ENCODE results near the gene ARHGEF7. TPM values are rescaled to one million over a fixed set of nuclear protein-coding genes. Genes with fewer than 3 reads are reported as not detected.

ARHGEF7 gene
- polyA plus RNA-seq, 4 donors = 57.2 to 93.8 (median 69.8) TPM

DNA sequence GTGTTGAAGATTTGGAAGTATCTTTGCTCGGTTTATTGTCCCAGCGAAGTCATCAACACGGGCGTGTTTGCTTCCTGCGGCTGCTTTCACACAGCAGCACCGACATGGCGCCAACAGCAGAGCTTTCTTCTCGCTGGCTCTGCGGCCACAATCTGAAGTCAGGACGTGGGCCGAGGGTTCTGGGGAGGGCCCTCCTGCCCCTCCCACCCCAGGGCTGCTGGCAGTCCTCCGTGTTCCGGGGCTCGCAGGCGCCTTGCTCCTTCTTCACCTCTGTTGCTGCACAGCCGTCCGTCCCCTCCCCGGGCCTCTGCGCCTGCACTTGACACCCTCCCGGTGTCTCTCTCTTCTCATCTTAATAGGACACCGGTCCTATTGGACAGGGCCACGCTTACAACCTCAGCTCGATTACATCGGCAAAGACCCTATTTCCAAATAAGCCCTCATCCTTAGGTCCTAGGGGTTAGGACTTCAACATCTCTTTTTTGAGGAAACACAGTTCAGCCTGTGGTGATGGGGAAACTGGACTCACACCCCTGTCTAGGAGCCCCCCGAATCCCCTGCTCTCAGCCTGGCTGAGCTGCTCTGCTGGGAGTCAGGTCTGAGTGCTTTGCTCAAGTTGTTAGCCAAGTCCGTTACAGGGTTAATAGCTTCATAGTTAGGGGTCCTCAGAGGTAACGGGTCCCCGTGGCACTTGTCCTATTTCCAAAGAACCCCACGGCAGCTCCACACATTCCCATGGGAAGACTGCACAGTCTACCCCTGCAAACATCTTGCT is 202.6 kb downstream of the ARHGEF7 start:
- no peak for DNase-seq (ENCODE audit: low read depth in 4 of 4, low spot score in 2 of 4)

DNA sequence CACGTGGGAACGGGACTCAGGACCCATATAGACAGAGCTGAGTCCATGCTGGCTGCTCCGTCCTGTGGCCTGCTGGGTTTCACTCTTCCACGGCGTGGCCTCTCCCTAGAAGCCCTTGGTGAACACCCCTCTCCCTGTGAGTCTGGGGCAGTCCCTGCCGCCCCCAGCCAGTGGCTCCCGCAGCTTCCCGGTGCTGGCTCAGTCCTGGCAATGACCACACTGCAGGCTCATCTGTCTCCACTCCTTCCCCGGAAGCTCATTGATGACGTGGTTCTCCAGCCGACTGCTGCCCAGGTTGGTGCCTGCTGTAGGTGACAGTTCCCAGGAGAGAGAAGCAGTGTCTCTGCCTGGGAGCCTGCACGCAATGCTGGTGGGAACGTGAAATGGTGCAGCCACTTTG is 203.3 kb downstream of the ARHGEF7 start:
- DNase-seq (ENCODE audit: low read depth in 4 of 4, low spot score in 2 of 4) = no peak

DNA sequence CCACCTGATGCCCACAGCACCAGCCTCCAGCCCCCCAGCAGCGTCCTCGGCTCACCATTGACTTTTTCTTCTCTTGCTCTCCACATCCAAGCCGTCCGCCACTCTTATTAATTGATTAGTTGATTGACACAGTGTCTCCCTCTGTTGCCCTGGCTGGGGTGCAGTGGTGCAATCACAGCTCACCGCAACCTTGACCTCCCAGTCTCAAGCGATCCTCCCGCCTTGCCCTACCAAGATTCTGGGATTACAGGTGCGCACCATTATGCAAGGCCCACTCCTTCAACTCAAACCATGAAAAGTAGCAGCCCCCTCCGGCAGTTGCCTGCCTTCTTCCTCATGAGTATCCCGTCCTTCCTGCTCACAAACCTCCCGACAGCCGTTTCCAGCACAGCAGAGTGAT is 204.4 kb downstream of the ARHGEF7 start:
- DNase-seq (ENCODE audit: low read depth in 4 of 4, low spot score in 2 of 4) = no peak

DNA sequence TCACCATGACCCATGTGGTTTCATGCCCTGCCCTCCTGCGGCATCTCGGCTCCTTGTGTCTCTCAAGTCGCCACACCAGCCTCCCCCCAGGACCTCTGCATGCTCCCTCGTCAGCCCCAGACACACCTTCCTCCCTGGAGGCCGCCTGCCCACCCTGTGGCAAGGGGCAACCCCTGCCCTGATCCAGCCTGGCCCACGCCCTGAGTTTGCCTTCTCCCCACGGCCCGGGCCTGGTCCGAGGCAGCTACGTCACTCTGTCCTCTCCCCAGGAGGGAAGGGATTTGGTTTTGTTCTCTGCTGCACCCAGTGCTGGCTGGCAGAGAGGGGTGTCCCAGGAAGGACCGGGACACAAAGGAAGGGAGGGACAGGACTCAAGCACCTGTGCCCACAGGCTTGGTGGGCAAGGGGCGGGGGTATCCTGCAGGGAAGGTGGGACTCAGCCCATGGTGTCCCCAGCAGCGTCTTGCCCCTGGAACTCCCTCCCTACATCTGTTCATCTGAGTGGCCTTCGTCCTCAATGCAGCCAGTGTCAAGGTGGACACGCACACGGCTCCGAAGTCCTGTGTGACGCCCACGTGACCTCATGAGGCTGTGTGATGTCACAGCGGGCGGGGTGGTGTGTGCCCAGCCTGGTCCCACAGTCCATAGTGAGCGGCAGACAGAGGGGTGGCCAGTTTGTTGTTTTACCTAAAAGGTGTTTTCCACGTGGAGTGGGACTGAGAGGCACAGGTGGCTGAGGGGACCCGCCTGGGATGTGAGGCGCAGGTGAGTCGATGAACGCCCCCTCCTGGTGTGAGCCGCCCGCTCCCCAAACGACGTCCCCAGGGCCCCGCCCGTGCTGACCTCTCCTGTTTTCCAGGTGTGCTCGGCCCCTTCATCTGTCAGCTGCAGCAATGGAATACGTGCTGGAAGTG is 205.1 kb downstream of the ARHGEF7 start, which contains the start of gene TEX29:
Gene TEX29 (plus strand): TSS at position 645 of the 914 bp plus-strand sequence. CDS start 249 bp downstream, at position 894.
- DNase-seq (ENCODE audit: low read depth in 4 of 4, low spot score in 2 of 4) = no peak

DNA sequence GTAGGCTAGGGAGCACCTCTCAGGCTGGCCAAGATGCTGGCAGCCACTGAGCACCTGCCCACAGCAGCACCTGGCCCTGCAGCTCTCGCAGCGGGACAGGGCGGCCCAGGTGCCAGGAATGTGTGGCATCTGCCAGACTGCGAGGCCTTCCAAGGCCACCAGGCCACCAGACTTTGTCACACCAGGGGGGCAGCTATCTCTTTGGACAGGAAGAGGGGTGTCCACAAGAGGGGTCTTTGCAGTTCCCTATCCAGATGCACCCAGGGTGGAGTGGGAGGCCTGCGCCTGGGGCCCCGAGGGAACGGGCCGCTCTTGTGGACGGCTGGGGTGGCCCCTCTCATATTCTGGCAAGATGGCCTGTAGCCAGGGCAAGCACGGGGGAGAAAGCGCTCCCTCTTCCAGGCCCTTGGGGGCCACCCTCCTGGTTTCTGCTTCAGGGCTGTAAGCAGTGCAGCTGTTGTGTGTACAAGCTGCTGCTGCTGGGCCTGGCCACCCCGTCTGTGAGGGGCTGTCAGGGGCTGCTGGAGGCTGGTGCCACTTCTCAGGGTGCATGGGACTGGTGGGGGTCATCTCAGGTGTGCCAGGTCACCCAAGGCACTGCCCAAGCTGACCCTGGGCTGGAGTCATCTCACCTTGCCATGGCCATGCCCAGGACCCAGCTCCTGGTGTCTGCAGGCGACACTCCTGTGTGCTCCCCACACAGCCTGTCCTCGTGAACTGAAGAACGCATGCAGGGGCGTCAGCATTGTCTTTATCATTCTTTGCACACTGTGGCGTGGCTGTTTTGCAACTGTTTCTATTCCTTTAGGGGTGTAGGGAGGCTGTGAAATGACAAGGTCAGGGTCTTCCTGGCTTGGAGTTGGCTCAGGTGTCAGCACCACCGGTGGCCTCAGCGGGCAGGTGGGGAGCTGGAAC is 207.1 kb downstream of the ARHGEF7 start:
- no peak for DNase-seq (ENCODE audit: low read depth in 4 of 4, low spot score in 2 of 4)

DNA sequence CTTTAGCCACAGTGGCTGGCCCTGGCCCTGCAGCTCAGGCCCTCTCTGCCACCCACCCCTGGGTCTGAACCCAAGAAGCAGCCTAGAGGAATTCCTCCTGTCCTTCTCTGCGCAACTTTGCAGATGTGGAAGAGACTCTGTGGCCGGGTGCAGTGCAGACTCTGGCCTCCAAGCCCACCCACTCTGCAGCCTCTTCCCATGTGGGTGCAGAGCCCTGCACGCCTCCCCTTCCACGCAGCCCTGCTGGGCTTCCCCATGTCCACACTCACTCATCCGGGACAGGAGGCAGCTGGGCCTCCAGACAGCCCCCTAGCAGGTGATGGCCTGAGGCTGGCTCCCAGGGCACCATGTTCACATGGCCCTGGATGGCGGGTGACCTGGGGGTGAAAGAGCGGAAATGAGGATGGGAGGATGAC is 207.8 kb downstream of the ARHGEF7 start:
- no peak for DNase-seq (ENCODE audit: low read depth in 4 of 4, low spot score in 2 of 4)

DNA sequence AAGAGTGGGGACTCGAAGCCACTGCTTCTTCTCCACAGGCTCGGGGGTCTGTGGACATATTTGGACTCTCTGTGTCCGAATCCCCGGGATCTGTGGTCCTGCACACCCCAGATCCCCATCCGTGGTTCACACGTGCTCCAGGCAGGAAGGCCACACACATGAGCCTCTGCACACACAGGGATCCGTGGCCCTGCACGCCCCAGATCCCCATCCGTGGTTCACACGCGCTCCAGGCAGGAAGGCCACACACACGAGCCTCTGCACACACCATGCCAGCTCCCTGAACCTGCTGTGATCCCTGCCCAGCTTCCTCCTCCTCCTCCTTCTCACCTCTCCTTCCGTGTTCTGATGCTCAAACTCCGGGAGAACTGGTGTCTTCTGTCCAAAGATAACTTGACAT is 208.4 kb downstream of the ARHGEF7 start:
- no peak for DNase-seq (ENCODE audit: low read depth in 4 of 4, low spot score in 2 of 4)

DNA sequence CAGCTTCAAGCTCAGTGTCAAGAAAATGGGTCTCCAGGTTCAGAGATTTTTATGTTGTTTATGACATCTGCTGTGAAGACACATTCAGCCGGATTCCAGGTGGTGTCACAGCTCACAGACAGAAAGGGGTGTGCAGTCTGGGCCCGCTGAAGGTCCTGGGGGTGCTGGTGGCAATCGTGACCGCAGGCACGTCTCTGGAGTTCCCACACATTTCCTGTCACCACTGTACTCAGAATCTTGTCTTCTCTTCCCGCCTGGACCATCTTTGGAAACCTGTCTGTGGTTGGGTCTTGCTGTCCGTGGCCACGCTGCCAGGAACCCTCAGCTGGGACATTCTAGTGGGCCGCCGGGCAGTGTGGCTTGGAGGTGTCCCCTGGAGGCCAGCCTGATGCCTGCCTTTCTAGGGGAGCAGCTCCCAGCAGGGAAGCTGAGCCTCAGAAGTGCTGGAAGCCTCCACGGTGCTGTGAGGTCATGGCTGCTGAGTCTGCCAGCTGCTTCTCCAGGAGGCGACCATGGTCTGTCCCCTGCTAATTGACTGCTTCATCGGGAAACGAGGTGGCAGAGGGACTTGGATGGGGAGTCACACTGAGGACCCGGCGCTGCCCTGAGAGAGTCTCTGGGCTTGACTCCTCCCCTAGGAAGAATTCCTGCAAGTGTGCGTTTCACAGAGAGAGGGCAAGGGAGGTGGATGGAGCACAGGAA is 209.0 kb downstream of the ARHGEF7 start:
- DNase-seq (ENCODE audit: low read depth in 4 of 4, low spot score in 2 of 4) = no peak

DNA sequence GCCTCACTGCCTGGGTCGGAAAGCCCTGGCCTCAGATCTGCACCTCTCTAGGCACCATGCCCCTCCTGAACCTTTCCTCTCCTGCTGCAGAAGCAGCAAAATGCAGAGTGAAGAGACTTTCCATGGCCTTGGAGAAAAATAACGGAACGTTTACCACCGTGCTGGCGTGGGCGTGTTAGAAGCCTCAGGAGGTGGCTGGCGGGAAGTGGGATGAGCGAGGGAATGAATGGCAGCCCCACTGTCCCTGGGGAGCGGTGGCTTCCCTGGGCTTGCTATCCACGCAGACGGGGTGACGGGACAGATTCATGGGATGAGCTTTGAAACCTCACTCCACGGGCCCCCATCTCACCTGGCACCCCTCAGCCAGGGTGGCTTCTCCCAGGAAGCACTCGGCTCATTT is 209.6 kb downstream of the ARHGEF7 start:
- no peak for DNase-seq (ENCODE audit: low read depth in 4 of 4, low spot score in 2 of 4)

DNA sequence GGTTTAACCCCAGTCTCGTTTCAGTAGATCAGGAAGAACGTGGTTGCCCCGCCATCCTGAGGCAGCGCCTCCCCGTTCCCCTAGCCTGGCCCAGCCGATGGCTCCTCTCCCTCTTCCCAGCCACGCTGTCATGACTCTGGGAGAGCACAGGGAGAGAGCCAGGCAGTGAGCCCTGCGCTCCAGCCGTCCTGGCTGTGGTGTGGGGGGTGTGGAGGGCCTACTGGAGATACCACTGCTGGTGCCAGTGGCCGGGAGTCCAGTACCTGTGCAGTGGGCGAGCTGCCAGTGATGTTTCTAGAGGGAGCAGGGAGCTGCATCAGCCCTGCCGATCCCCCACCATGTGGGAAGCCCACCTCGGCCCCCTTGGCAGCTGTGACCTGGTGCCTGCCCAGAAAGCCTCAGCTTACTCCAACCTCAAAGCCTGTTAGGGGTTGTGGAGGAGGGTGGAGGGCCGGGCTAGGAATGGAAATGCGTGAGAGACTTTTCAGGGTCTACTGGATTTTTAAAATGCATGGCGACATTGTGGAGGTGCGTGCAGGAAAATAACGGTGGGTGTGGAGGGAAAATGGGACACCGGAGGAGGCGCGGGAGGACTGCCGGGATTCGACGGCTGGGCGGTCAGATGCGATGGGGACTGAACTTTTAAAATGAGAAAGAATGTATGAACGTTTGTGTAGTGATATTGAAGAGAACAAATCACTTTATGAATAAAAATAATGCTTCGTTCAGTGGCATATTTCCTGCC is 210.2 kb downstream of the ARHGEF7 start:
- no peak for DNase-seq (ENCODE audit: low read depth in 4 of 4, low spot score in 2 of 4)

DNA sequence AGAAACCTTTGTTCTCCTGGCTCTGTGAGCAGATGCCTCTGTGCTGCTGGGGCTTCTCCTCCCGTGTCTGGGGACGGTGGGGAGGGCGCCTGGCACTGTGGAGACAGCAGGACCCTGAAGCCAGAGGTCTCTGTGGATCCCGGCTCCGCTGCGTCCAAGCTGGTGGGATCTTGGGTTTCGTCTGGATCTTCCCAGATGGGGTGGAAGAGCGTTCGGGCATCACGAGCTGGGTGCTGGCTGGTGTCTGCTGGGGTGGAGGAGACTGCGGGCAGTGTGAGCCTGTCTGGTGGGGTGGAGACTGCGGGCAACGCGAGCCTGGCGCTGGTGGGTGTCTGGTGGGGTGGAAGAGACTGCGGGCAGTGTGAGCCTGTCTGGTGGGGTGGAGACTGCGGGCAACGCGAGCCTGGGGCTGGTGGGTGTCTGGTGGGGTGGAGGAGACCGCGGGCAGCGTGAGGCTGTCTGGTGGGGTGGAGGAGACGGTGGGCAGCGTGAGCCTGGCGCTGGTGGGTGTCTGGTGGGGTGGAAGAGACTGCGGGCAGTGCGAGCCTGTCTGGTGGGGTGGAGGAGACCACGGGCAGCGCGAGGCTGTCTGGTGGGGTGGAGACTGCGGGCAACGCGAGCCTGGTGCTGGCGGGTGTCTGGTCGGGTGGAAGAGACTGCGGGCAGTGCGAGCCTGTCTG is 211.0 kb downstream of the ARHGEF7 start:
- DNase-seq (ENCODE audit: low read depth in 4 of 4, low spot score in 2 of 4) = no peak

DNA sequence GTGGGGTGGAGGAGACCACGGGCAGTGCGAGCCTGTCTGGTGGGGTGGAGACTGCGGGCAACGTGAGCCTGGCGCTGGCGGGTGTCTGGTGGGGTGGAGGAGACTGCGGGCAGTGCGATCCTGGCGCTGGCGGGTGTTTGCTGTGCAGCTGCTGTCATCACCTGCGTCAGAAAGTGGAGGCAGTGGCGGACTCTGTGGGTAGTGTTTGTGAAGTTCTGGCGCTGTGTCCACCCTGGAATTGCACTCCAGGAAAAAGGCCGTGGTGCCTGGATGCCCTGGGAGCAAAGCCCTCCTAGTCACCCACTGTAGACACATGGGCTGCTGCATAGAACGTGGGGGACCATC is 211.5 kb downstream of the ARHGEF7 start:
- DNase-seq (ENCODE audit: low read depth in 4 of 4, low spot score in 2 of 4) = no peak

DNA sequence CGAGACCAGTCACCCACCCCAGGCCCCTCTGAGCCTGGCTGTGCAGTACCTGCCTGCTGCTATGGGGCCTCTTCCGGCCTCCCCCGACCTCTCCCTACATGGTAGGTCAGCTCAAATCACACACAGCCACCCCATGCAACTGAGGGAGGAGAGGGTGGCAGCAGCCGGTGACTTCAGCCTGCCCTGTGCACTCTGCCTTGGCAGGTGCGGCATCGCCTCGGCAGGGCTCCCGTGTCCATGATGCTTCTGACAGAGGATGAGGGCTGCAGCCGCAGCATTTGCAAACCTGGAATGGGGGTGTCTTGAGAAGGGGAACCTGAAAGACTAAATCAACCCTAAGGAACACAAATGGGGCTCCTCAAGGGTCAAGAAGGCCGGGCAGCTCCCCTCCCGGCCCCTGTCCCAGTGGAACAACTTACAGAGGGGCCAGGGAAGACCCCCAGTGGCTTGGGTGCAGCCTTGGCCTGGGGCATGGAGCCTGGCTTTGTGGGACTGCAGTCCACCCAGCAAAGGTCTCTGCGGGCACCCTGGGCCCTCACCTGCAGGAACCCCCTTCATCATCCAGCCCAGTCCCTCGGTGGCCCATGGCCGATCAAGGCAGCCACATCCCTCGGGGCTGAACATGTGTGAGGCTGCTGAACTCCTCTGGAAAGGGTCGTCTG is 212.0 kb downstream of the ARHGEF7 start:
- no peak for DNase-seq (ENCODE audit: low read depth in 4 of 4, low spot score in 2 of 4)

DNA sequence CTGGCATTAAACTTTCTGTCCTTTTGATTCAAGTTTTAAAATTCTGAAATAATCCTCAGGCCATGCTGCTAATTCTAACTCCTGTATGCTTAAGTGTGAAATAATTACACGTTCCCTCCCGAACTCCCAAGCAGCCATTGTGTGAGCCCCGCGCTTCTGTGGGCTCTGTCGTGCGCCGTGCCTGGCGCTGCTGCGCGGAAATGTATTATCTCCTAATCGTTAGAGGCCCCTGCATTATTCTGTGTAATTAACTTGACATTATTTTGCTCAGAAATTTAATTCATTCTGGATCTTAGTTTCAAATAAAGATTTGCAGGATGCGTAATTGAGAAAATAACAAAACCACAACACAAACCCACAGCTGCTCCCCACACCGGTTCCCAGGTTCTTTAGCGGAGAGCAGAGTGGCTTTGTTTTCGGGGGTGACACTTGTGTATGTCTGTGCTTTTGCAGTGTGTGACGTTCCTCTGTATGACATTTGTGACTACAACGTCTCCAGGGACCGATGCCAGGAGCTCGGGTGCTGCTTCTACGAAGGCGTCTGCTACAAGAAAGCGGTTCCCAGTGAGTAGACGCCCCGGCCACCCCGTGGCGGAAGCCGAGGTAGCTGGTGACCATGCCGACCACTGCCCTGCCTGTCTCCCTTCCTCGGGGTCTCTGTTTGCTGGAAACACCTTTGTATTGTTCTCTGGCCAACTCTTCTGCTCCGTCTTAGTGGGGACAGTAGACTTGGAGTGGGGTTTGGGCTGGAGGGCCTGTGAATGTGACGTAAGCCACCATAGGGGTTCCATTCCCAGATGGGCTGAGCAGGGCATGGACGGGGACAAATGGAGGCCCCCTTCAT is 212.8 kb downstream of the ARHGEF7 start:
- DNase-seq (ENCODE audit: low read depth in 4 of 4, low spot score in 2 of 4) = no peak

DNA sequence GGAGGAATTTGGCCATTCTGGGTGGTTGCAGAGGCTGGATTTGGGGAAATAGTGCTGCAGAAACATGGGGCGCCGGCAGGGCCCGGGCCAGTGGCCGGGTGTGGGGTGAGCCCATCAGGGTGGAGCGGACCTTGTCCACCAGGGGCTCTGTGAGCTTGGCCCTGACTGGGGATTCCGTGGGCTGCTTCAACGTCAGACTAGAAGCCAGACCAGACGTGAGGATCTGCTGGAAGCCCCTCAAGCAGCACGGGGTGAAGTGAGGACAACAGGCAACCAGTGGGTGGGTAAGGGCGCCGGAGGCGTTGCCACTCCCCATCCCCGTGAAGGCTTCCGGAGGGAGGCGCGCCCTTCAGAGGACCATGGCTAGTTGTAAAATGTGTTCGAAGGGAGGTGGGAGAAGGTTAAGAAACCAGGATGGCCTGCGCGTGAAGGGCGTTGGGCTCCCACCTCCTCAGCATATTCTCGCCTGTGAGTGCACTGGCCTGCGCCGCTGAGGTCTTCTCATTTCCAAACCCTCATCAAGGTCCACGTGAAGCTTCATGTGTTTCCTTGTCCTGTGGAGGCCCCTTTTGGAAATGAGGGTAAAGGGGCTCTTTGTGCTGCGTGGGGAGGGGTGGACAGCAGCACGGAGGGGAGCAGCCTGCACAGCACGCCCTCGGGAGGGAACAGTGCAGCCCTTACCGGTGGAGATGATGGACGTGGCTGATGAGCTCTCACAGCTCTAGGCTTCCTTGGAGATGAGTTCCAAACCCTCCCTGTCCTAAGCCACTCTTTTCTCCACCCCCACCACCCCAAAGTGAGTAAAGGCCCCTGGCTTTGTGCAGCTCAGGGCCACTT is 213.7 kb downstream of the ARHGEF7 start:
- DNase-seq (ENCODE audit: low read depth in 4 of 4, low spot score in 2 of 4) = no peak

DNA sequence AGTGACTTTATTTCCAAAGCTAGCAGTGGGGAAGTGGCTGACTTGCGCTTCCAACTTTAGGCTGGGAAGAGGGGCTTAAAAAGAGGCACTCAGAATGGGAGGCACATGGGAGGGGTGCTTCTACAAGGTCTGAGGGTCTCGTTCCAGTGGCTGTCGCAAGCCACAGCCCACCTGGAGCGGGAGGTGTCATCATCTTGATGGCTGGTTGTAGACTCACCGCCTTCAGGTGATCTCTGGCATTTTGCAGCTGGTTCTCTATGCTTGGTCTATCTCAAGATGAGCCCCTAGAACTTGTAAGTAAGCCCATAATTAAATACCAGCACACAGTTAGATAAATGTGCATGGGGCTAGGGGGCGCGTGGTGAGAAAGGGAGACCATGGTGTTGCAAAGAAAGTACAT is 214.5 kb downstream of the ARHGEF7 start:
- DNase-seq (ENCODE audit: low read depth in 4 of 4, low spot score in 2 of 4) = no peak
